HepG2 (cell line): ENCODE measurements around the gene VEGFA. TPM values are rescaled to one million over a fixed set of nuclear protein-coding genes. Genes with fewer than 3 reads are reported as not detected.

Source experiments
- AHR ChIP-seq: IDR thresholded peaks from 2 replicates; pipeline ENCODE4 v1.6.1; 2018; ENCODE audit warnings: missing genetic modification reagents, missing compliant biosample characterization
- ARNT ChIP-seq: fragments of 450-650 bp; IDR thresholded peaks from 2 replicates; pipeline ENCODE4 v1.6.1; 2017
- BRCA1 ChIP-seq: sonication (generic); formaldehyde crosslinking; IDR thresholded peaks from 2 replicates; pipeline ENCODE4 v1.4.0; 2020; ENCODE audit warnings: missing genetic modification reagents
- ERF ChIP-seq: IDR thresholded peaks from 2 replicates; pipeline ENCODE4 v1.6.1; 2018; ENCODE audit warnings: missing biosample characterization, missing genetic modification reagents
- FOXK2 ChIP-seq: fragments of 450-650 bp; IDR thresholded peaks from 2 replicates; pipeline ENCODE4 v1.6.1; 2016
- HNF4A ChIP-seq: sonication (generic); formaldehyde crosslinking; IDR thresholded peaks from 2 replicates; pipeline ENCODE4 v1.4.0; 2020; ENCODE audit warnings: missing genetic modification reagents
- HNRNPL ChIP-seq: fragments of 200-400 bp; formaldehyde crosslinking; IDR thresholded peaks from 2 replicates; pipeline ENCODE4 v1.6.1; 2017; ENCODE audit warnings: mild to moderate bottlenecking, low read depth, low read length
- KDM3A ChIP-seq: IDR thresholded peaks from 2 replicates; pipeline ENCODE4 v1.6.1; 2018; ENCODE audit warnings: low read depth, missing compliant biosample characterization
- RAD51 ChIP-seq: fragments of 450-650 bp; IDR thresholded peaks from 2 replicates; pipeline ENCODE4 v1.6.1; 2016; ENCODE audit warnings: borderline replicate concordance
- RARG ChIP-seq: sonication (generic); formaldehyde crosslinking; IDR thresholded peaks from 2 replicates; pipeline ENCODE4 v1.4.0; 2020; ENCODE audit warnings: low read depth, mild to moderate bottlenecking, missing genetic modification reagents
- RFX1 ChIP-seq: fragments of 450-650 bp; IDR thresholded peaks from 2 replicates; pipeline ENCODE4 v1.6.1; 2017
- STAT5B ChIP-seq: sonication (generic); formaldehyde crosslinking; IDR thresholded peaks from 2 replicates; pipeline ENCODE4 v1.4.0; 2020; ENCODE audit warnings: missing genetic modification reagents
- TBX3 ChIP-seq: fragments of 450-650 bp; IDR thresholded peaks from 2 replicates; pipeline ENCODE4 v1.6.1; 2017; ENCODE audit warnings: antibody characterized with exemption, mild to moderate bottlenecking, inconsistent platforms, borderline replicate concordance
- ZNF264 ChIP-seq: sonication (generic); formaldehyde crosslinking; IDR thresholded peaks from 2 replicates; pipeline ENCODE4 v1.4.0; 2020; ENCODE audit warnings: missing genetic modification reagents
- ZNF558 ChIP-seq: sonication (generic); formaldehyde crosslinking; IDR thresholded peaks from 2 replicates; pipeline ENCODE4 v1.9.0; 2022; ENCODE audit warnings: mild to moderate bottlenecking, missing genetic modification reagents, borderline replicate concordance
- ZNF569 ChIP-seq: sonication (generic); formaldehyde crosslinking; IDR thresholded peaks from 2 replicates; pipeline ENCODE4 v1.5.0; 2020; ENCODE audit warnings: mild to moderate bottlenecking, missing genetic modification reagents, moderate library complexity, borderline replicate concordance
- ZNF775 ChIP-seq: sonication (generic); formaldehyde crosslinking; IDR thresholded peaks from 2 replicates; pipeline ENCODE4 v1.4.0; 2020; ENCODE audit warnings: missing genetic modification reagents, mild to moderate bottlenecking, moderate library complexity, borderline replicate concordance
- polyA plus RNA-seq, 8 experiments: library from polyadenylated mRNA; depleted of rRNA in 3 of 8; stranded (reverse) in 7 of 8; unstranded in 1 of 8; fragments of >200 nt; fragmentation: Illumina TruSeq in 4 of 8; extraction: Trizol in 4 of 8; gene quantifications; 2 replicates each; pipeline versions ENCODE4 v1.2.1 to v1.2.3, GENCODE V29; 2011 to 2016; ENCODE audit warnings: low read depth in 4 of 8, missing spikeins in 1 of 8, mixed read lengths in 1 of 8; ENCODE audit not compliant: insufficient read depth in 1 of 8
- total RNA-seq, 5 experiments: library from RNA; depleted of rRNA; stranded (reverse); fragments of >200 nt; fragmentation: Illumina TruSeq; extraction: Trizol; gene quantifications; 2 replicates each; pipeline ENCODE4 v1.2.3, GENCODE V29; 2016; ENCODE audit warnings: low read depth in 1 of 5
- TF ChIP-seq, protein P1 (sequence below): IDR thresholded peaks from 2 replicates; pipeline ENCODE4 v1.6.1; 2016; ENCODE audit warnings: low read depth
- TF ChIP-seq, protein P2 (sequence below): sonication (generic); formaldehyde crosslinking; IDR thresholded peaks from 2 replicates; pipeline ENCODE4 v1.5.1; 2020; ENCODE audit warnings: mild to moderate bottlenecking, missing genetic modification reagents, moderate library complexity
- TF ChIP-seq, protein P3 (sequence below): IDR thresholded peaks from 2 replicates; pipeline ENCODE4 v1.6.1; 2016; ENCODE audit warnings: missing biosample characterization, missing genetic modification reagents, low read depth
- TF ChIP-seq, protein P4 (sequence below): sonication (generic); formaldehyde crosslinking; IDR thresholded peaks from 2 replicates; pipeline ENCODE4 v1.4.0; 2020; ENCODE audit warnings: missing genetic modification reagents, mild to moderate bottlenecking, borderline replicate concordance
- TF ChIP-seq, protein P5 (sequence below): sonication (generic); formaldehyde crosslinking; IDR thresholded peaks from 2 replicates; pipeline ENCODE4 v1.9.0; 2022; ENCODE audit warnings: missing genetic modification reagents, mild to moderate bottlenecking, borderline replicate concordance
- TF ChIP-seq, protein P6 (sequence below): sonication (generic); formaldehyde crosslinking; conservative IDR thresholded peaks from 2 replicates; pipeline ENCODE4 v1.8.1; 2023; ENCODE audit warnings: missing genetic modification reagents

VEGFA gene
- total and polyA plus RNA-seq, 2 of the 13 experiments (the other 11 are each of a cell fraction or from before 2014, with no cell fraction given): 68.1 to 629 TPM

DNA sequence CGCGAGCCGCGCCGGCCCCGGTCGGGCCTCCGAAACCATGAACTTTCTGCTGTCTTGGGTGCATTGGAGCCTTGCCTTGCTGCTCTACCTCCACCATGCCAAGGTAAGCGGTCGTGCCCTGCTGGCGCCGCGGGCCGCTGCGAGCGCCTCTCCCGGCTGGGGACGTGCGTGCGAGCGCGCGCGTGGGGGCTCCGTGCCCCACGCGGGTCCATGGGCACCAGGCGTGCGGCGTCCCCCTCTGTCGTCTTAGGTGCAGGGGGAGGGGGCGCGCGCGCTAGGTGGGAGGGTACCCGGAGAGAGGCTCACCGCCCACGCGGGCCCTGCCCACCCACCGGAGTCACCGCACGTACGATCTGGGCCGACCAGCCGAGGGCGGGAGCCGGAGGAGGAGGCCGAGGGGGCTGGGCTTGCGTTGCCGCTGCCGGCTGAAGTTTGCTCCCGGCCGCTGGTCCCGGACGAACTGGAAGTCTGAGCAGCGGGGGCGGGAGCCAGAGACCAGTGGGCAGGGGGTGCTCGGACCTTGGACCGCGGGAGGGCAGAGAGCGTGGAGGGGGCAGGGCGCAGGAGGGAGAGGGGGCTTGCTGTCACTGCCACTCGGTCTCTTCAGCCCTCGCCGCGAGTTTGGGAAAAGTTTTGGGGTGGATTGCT lies 1.3 kb downstream of the VEGFA start (continued):
- TF ChIP-seq RAD51: no peak
- TF ChIP-seq ERF (CRISPR knock-in tag): peak; percentile 65; the same call in 1 of the 2 replicates
- no peak for TF ChIP-seq BRCA1 (CRISPR knock-in tag)
- TF ChIP-seq AHR (CRISPR knock-in tag): peak; percentile 94; the same call in 1 of the 2 replicates
- TF ChIP-seq, protein P1, sequence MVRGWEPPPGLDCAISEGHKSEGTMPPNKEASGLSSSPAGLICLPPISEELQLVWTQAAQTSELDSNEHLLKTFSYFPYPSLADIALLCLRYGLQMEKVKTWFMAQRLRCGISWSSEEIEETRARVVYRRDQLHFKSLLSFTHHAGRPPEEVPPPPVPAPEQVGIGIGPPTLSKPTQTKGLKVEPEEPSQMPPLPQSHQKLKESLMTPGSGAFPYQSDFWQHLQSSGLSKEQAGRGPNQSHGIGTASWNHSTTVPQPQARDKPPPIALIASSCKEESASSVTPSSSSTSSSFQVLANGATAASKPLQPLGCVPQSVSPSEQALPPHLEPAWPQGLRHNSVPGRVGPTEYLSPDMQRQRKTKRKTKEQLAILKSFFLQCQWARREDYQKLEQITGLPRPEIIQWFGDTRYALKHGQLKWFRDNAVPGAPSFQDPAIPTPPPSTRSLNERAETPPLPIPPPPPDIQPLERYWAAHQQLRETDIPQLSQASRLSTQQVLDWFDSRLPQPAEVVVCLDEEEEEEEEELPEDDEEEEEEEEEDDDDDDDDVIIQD: no peak
- TF ChIP-seq ZNF264 (CRISPR knock-in tag): 0 out of 2 replicates have a peak, but pooled peaks have one; percentile 82
- no peak for TF ChIP-seq ZNF569 (CRISPR knock-in tag)
- TF ChIP-seq KDM3A (CRISPR knock-in tag): peak; percentile 93
- 0 out of 2 replicates have a peak, but pooled peaks have one; percentile 58 for TF ChIP-seq RARG (CRISPR knock-in tag)
- peak; percentile 98 for TF ChIP-seq HNF4A (CRISPR knock-in tag)
- no peak for TF ChIP-seq ZNF775 (CRISPR knock-in tag)
- TF ChIP-seq ZNF558 (CRISPR knock-in tag): peak; percentile 71; the same call in 1 of the 2 replicates
- peak; percentile 90 for TF ChIP-seq HNRNPL
- no peak for TF ChIP-seq RFX1
- 0 out of 2 replicates have a peak, but pooled peaks have one; percentile 61 for TF ChIP-seq STAT5B (CRISPR knock-in tag)
- TF ChIP-seq, protein P2, sequence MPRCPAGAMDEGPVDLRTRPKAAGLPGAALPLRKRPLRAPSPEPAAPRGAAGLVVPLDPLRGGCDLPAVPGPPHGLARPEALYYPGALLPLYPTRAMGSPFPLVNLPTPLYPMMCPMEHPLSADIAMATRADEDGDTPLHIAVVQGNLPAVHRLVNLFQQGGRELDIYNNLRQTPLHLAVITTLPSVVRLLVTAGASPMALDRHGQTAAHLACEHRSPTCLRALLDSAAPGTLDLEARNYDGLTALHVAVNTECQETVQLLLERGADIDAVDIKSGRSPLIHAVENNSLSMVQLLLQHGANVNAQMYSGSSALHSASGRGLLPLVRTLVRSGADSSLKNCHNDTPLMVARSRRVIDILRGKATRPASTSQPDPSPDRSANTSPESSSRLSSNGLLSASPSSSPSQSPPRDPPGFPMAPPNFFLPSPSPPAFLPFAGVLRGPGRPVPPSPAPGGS (CRISPR knock-in tag): no peak
- TF ChIP-seq, protein P3, sequence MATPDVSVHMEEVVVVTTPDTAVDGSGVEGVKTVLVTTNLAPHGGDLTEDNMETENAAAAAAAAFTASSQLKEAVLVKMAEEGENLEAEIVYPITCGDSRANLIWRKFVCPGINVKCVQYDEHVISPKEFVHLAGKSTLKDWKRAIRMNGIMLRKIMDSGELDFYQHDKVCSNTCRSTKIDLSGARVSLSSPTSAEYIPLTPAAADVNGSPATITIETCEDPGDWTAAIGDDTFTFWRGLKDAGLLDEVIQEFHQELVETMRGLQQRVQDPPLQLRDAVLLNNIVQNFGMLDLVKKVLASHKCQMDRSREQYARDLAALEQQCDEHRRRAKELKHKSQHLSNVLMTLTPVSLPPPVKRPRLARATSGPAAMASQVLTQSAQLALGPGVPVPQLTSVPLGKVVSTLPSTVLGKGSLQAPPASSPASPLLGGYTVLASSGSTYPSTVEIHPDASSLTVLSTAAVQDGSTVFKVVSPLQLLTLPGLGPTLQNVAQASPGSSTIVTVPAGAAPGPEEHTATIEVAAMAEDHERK (CRISPR knock-in tag): no peak
- TF ChIP-seq, protein P4, sequence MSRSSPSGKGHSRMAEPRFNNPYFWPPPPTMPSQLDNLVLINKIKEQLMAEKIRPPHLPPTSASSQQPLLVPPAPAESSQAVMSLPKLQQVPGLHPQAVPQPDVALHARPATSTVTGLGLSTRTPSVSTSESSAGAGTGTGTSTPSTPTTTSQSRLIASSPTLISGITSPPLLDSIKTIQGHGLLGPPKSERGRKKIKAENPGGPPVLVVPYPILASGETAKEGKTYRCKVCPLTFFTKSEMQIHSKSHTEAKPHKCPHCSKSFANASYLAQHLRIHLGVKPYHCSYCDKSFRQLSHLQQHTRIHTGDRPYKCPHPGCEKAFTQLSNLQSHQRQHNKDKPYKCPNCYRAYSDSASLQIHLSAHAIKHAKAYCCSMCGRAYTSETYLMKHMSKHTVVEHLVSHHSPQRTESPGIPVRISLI (CRISPR knock-in tag): peak; percentile 21; the same call in 1 of the 2 replicates
- no peak for TF ChIP-seq TBX3
- TF ChIP-seq, protein P5, sequence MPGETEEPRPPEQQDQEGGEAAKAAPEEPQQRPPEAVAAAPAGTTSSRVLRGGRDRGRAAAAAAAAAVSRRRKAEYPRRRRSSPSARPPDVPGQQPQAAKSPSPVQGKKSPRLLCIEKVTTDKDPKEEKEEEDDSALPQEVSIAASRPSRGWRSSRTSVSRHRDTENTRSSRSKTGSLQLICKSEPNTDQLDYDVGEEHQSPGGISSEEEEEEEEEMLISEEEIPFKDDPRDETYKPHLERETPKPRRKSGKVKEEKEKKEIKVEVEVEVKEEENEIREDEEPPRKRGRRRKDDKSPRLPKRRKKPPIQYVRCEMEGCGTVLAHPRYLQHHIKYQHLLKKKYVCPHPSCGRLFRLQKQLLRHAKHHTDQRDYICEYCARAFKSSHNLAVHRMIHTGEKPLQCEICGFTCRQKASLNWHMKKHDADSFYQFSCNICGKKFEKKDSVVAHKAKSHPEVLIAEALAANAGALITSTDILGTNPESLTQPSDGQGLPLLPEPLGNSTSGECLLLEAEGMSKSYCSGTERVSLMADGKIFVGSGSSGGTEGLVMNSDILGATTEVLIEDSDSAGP (CRISPR knock-in tag): peak; percentile 91
- TF ChIP-seq FOXK2: no peak
- TF ChIP-seq, protein P6, sequence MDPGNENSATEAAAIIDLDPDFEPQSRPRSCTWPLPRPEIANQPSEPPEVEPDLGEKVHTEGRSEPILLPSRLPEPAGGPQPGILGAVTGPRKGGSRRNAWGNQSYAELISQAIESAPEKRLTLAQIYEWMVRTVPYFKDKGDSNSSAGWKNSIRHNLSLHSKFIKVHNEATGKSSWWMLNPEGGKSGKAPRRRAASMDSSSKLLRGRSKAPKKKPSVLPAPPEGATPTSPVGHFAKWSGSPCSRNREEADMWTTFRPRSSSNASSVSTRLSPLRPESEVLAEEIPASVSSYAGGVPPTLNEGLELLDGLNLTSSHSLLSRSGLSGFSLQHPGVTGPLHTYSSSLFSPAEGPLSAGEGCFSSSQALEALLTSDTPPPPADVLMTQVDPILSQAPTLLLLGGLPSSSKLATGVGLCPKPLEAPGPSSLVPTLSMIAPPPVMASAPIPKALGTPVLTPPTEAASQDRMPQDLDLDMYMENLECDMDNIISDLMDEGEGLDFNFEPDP (CRISPR knock-in tag): no peak
- no peak for TF ChIP-seq ARNT
